Fibroblast of lung (primary cell): ENCODE data around the gene NCOR1.

Experiments
- CTCF ChIP-seq, 2 donors: IDR thresholded peaks in 1 of 2; conservative IDR thresholded peaks in 1 of 2; 1 replicate in 1 of 2; 2 replicates in 1 of 2; pipeline ENCODE4 v1.5.1; 2011 to 2012; ENCODE audit warnings: low read length in 2 of 2, control low read depth in 1 of 2, inconsistent platforms in 1 of 2, low read depth in 1 of 2, mild to moderate bottlenecking in 1 of 2
- EZH2 ChIP-seq: IDR thresholded peaks from 2 replicates; pipeline ENCODE4 v1.5.1; 2012; ENCODE audit warnings: low read length, control low read depth, mild to moderate bottlenecking; ENCODE audit errors: missing control alignments

GRCh38 chr17:16181581-16181980 lies 33.8 kb downstream of the NCOR1 start:
- no peak for TF ChIP-seq CTCF (conservative IDR thresholded peaks at IDR 0.05 in 1 of 2, IDR thresholded peaks at IDR 0.05 in 1 of 2; ENCODE audit: low read depth in 1 of 2, low read length in 2 of 2)
- TF ChIP-seq EZH2, result no peak
